ENCODE results near the gene VWA1.
"Not testable (repeated sequence)": the region's sequence is repeated elsewhere in the genome, so short reads cannot be mapped to it uniquely, and the experiment has no call there.

Gene VWA1

GRCh38 chr1:1403653-1404052 is 31.8 kb upstream of the VWA1 start:
- no peak for DNase-seq

DNA sequence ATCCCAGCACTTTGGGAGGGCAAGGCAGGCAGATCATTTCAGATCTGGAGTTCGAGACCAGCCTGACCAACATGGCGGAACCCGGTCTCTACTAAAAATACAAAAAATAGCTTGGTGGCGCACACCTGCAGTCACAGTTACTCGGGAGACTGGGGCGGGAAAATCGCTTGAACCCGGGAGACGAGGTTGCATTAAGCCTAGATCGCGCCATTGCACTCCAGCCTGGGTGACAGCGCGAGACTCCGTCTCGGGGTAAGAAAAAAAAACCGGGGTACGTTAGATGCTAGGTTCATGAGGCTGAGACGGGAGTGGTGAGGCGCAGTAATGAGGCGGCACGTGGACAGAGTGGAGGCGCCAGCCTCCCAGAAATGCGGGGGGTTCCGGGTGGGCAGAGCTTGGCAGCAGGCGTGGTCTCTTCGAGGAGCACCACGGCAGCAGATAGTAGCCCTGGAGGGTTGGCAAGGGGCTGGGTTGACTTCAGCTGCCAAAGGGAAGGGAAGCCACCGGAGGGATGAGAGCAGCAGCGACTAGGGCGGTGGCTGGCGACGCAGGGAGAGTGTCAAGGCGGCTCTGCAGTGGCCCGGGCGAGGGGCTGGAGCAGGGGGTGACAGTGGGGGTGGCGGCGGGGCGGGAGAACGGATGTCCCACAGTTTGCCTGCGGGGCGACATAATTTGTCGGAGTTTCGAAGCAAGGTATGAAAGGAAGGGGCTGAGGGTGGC is 29.2 kb upstream of the VWA1 start:
- no peak for DNase-seq

DNA sequence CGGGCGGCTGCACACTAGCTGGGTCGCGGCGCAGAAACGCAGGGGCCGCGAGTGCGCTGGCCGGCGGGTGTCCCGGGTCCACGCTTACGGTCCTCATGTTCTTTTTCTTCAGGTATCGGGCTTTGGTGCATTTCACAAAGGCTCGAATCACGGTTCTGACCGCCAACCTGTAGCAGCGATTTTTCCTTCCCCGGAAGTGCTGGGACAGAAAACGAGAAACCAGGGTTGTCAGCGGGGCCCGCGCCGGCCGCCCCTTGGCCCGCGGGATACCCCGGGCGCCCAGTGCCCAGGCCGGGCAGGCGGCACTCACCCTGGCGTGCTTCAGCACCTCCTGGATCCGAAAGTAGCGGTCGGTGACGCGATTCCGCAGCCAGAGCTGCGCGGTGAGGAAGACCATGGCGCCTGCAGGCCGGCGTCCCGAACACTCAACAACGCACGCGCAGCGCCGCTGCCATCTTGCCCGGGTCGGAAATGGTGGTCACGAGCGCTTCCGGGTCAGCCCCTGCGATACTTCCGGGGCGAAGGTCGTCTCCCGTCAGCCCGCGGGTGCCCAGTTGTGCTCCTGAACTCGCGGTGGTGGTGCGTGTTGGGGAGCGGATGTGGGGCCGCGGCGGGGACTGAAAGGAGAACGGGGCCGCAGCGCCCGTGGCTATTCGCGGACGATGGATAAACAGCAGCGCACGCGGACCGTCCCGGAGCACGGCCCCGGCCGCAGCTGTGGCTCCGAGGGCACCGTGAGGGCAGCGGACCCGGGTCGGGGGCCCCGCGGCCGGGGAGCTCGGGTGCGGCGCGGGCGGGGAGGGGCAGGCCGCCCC is 28.5 kb upstream of the VWA1 start, which contains the start of gene MRPL20:
Gene MRPL20, minus strand, starts transcription at position 473 of the 815 bp plus-strand sequence. Its CDS starts 76 bp downstream, at position 397.
- DNase-seq, result peak; percentile 94

DNA sequence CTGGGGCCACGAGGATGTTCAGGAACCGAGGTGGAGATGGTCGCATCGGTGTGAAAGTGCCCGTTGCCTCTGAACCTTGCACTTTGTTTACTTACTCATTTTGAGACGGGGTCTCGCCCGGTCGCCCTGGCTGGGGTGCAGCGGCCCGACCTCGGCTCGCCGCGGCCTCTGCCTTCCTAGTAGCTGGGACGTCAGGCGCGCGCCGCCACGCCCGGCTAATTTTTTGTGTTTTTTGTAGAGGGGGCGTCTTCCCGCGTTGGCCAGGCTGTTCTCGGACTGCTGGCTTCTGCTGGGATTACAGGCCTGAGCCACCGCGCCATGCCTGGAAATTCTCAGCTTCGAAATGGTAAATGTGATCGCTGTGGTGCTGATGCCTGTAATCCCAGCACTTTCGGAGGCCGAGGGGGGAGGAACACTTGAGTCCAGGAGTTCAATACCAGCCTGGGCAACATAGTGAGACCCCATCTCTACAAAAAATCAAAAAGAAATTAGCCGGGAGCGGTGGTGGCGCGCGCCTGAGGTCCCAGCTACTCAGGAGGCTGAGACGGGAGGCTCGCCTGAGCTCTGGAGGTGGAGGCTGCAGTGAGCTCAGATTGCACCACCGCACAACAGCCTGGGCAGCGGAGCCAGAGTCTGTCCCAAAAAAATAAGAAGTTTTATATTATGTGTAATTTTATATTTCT is 27.7 kb upstream of the VWA1 start:
- no peak for DNase-seq

DNA sequence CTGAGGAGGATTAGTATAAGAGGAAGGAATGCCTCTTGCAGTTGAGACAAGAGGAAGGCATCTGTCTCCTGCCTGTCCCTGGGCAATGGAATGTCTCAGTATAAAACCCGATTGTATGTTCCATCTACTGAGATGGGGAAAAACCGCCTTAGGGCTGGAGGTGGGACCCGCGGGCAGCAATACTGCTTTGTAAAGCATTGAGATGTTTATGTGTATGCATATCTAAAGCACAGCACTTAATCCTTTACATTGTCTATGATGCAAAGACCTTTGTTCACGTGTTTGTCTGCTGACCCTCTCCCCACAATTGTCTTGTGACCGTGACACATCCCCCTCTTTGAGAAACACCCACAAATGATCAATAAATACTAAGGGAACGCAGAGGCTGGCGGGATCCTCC is 25.3 kb upstream of the VWA1 start:
- DNase-seq, result not testable (repeated sequence)

DNA sequence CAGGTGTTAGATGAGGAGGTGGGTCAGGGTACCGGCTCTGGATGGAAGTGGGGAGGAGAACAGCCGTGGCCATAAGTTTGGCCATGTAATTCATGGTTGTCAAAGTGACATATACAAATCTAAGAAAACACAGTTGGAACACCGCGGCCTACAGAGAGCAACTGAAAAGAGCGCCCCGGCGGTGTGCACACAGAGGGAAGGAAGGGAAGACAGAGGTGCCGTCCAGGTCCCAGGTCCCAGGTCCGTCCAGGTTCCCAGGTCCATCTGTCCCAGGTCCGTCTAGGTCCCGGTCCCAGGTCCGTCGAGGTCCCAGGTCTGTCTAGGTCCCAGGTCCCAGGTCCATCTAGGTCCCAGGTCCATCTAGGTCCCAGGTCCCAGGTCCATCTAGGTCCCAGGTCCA is 23.9 kb upstream of the VWA1 start:
- no peak for DNase-seq

DNA sequence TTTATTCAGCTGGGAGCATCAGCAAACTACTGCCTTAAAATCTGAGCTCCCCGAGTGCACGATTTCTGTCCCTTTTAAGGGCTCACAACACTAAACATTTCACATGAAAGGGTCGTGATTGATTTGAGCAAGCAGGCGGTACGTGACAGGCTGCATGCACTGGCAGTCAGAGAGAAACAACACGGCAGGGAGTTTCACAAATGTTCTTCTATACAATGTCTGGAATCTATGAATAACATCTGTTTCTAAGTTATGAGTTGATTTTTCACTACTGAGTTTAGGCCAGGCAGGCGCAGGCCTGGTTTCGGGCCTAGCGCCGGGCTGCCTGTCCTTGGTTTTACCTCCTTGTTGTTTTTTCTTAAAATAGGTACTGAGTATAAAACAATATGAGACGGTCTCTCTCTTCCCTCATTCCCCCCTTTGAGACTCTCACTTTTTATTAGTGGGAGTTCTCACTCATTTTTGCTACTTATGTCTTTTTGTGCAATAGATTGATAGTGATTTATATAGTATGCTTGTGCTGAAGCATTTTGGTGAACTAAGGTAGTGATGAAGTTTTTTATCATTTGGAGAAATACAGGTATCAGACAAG is 23.1 kb upstream of the VWA1 start:
- not testable (repeated sequence) for DNase-seq

- no peak for DNase-seq
Observed at GRCh38 chr1:1415751-1416150, 19.7 kb upstream of the VWA1 start.

DNA sequence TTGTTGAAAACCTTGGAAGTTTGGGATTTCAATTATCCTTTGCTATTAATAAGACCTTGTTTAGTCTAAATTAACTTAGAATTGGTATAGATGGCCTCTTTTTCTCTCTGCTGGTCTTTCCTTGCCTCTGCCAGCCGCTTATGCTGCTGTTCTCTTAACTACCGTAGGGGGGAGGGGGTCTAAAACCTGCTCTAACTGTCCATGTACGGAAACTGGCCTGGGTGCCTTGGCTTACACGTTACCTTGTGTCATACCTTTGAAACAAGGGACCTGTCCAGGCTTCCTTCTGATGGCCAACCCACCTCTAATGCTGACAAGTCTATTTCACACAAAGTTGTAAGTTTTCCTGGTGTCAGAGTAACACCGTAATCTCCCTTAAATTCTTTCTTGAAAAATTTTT is 18.1 kb upstream of the VWA1 start:
- not testable (repeated sequence) for DNase-seq

DNA sequence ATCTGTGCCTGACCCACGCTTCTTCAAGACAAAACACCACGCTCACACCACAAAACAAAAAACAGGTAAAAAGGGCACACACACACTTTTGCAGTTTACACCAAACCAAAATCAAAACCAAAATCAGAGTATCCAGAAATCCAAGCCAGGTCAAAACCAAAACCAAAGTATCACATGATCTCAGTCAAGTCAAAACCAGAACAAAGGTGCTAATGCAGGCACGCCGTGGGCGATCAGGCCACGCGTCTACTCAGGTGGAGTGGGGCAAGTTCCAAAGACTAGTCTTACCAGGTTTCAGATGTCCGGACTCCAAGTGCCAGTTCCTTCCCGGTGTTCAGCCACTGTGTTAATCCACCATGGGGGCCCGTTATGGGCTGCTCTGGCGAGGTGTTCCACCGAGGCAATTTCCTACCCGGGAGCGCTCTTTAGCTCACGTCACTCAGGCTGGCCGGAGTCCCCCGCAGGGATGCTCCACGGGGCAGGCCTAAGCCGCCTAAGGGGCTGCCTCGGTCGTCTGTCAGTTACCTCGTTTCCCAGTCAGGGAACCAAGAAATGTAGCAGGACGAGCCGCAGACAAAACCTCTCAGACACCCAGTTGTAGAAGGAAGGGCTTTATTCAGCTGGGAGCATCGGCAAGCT is 17.5 kb upstream of the VWA1 start:
- not testable (repeated sequence) for DNase-seq

DNA sequence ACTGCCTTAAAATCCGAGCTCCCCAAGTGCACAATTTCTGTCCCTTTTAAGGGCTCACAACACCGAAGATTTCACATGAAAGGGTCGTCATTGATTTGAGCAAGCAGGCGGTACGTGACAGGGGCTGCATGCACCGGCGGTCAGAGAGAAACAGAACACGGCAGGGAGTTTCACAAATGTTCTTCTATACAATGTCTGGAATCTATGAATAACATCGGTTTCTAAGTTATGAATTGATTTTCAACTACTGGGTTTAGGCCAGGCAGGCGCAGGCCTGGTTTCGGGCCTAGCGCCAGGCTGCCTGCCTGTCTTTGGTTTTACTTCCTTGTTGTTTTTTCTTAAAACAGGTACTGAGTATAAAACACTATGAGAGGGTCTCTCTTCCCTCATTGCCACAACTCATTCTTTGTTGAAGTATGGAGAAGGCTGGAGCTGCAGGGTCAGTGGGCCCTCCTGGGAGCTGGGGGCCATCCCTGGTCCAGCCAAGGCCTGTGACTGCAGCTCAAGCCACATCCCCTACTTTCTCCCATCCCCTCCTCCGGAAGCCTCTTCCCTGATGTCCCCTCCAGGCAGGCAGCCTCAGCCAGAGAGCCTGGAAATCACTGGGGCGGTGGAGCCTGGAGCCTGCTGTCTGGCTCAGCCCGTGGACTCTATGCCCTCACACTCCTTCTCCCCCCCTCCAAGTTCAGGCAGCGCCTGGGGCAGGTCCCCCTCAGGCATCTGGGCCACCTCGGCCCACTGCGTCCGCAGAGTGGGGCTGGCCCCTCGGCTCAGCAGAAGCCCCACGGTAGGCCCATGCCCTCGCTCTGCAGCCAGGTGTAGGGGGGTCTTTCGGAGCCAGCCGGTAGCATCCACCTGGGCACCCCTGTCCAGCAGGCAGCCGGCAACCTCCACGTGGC is 16.8 kb upstream of the VWA1 start:
- DNase-seq, result no peak

GRCh38 chr1:1419363-1419812 is 16.1 kb upstream of the VWA1 start:
- no peak for DNase-seq

GRCh38 chr1:1419813-1420653 is 15.5 kb upstream of the VWA1 start:
- DNase-seq, result peak; percentile 40

DNA sequence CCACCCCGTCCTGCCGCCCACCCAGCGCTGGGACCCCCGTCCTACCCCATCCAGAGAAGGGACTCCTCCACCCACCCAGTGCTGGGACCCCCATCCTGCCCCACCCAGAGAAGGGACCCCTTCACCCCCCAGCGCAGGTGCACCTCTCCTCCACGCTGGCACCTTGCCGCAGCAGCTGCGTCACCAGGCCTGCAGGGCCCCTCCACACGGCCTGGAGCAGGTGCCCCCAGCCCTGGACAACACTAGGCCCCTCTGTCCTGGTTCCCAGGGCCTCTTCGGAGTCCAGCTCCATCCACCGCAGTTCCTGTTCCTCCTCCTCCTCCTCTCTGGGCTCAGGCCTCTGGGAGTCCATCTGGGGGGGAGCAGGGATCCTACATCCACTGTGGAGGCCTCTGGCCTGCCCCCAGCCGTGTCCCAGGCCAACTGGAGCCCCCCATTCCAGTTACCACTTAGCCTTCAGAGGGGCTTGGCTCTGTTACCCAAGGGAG is 14.8 kb upstream of the VWA1 start:
- no peak for DNase-seq

DNA sequence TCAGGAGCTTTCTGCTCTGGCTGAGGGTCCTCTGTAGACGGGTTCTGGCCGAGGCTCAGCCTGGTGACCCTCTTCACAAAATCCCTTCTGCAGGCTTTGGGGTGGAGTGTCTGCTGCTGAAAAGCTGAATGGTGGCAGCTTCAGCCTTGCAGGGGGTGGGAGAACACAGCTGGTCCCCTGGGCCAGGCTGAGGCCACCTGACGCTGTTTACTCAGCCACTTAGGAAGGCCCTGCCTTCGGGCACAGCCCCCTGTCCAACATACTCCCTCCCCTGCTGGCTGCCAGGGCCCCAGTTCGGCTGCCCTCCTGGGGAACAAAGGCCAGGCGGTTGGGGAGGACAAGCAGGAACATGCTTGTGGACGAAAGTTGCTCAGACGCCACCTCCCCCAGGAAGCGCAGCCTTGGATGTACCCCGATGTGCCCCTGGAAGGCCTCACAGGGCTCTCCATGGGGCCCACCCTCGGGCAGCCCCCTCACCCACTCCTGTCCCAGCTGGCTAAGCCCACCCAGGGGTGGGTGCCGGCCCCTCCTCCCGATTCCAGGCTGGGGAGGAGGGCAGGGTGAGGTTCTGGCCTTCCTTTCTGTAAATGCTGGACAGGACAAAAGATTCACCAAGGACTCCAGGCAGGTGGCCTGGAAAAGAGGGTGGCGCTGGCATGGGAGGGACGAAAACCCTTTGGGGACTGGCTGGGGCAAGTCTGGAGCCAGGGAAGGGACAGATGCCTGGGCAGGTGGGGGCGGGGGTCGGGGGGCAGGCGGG is 14.2 kb upstream of the VWA1 start, which contains the start of gene ANKRD65:
Gene ANKRD65, minus strand, starts transcription at position 130 of the 760 bp plus-strand sequence. CDS start 271 bp downstream, outside the sequence.
- no peak for DNase-seq

- DNase-seq, result no peak
Observed at GRCh38 chr1:1421907-1422464, 13.5 kb upstream of the VWA1 start.

- DNase-seq, result peak; percentile 14
Observed at GRCh38 chr1:1422465-1423244, 12.8 kb upstream of the VWA1 start.

DNA sequence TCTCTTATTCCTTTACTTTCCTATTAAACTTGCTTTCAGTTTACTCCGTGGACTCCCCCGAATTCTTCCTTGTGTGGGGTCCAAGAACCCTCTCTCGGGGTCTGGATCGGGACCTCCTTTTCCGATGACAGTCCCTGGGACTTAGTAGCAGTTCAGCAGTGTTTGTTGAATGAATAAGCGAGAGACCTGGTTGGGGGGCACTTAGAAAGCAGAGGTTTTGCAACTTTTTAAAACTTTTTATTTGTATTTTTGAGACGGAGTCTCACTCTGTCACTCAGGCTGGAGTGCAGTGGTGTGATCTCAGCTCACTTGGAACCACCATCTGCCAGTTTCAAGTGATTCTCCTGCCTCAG is 12.3 kb upstream of the VWA1 start:
- DNase-seq, result no peak

All from activated T-cell treated with anti-CD3 and anti-CD28 coated beads, Interleukin-2, amount 50 U/mL, for 1 hour (primary cell).